NCI-H446 treated with DMSO at 0.1 percent for 48 hours (cell line): Measurements from ENCODE around the gene TAS2R46.
"Not testable (repeated sequence)": the region's sequence is repeated elsewhere in the genome, so short reads cannot be mapped to it uniquely, and the experiment has no call there.

Source experiments
- DNase-seq: peaks from one replicate; lab custom pipeline; 2025; lab: John Stamatoyannopoulos, UW

Gene TAS2R46, protein sequence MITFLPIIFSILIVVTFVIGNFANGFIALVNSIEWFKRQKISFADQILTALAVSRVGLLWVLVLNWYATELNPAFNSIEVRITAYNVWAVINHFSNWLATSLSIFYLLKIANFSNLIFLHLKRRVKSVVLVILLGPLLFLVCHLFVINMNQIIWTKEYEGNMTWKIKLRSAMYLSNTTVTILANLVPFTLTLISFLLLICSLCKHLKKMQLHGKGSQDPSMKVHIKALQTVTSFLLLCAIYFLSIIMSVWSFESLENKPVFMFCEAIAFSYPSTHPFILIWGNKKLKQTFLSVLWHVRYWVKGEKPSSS

DNA sequence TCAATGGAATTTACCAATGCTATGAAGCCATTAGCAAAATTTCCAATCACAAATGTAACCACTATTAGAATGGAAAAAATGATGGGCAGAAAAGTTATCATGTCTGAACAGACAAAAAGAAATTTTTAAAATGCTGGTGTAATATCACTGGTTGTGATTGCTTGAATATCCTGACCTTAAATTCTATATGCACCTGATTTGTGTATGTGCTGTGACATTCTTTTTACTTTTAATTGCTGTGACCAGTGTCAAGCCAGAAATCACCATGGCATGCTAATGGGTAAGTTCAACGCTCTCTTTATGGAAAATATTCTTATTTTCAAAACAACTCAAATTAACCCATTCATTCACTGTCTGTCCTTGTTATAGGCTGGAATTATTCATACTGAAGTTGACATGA is at the start of gene TAS2R46:
Gene TAS2R46 (minus strand): TSS at position 101 of the 400 bp plus-strand sequence. CDS start 0 bp downstream, at position 101.
- not testable (repeated sequence) for DNase-seq

GRCh38 chr12:11111213-11111612 is 49.1 kb upstream of the TAS2R46 start:
- not testable (repeated sequence) for DNase-seq

DNA sequence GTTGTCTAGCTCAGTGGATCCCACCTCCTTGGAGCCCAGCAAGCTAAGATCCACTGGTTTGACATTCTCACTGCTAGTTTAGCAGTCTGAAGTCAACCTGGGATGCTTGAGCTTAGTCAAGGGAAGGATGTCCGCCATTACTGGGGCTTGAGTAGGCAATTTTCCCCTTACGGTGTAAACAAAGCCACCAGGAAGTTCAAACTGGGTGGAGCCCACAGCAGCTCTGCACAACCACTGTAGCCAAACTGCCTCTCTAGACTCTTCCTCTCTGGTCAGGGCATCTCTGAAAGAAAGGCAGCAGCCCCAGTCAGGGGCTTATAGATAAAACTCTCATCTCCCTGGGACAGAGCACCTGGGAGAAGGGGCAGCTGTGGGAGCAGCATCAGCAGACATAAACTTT is 46.8 kb upstream of the TAS2R46 start:
- no peak for DNase-seq

- DNase-seq = no peak
Observed at GRCh38 chr12:11107719-11108118, 45.6 kb upstream of the TAS2R46 start.

DNA sequence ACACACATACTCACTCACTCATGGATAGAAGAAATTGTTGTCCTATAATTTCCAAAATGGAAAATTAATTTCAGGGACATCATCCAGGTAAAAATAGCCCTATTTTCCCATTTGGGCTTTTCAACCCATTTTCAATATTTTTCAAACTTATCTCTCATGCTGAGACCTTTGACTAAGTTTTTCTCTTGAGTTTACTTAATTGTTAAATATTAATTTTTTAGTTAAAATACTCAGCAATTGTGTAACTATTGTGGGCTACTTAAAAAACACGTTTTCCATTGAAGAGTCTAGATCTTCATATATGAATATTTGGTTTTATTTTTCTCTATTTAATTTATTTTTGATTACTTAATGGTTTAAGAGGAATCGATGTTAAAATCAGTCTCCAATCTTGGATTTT is 44.2 kb upstream of the TAS2R46 start:
- no peak for DNase-seq

GRCh38 chr12:11105546-11105945 is 43.5 kb upstream of the TAS2R46 start:
- no peak for DNase-seq

- not testable (repeated sequence) for DNase-seq
Observed at GRCh38 chr12:11094910-11095309, 32.8 kb upstream of the TAS2R46 start.

- no peak for DNase-seq
Observed at GRCh38 chr12:11092128-11092527, 30.0 kb upstream of the TAS2R46 start, which contains the start of gene TAS2R43. TSS of gene TAS2R43 (minus strand) at chr12:11092313. CDS start at chr12:11092229, 84 bp downstream.

DNA sequence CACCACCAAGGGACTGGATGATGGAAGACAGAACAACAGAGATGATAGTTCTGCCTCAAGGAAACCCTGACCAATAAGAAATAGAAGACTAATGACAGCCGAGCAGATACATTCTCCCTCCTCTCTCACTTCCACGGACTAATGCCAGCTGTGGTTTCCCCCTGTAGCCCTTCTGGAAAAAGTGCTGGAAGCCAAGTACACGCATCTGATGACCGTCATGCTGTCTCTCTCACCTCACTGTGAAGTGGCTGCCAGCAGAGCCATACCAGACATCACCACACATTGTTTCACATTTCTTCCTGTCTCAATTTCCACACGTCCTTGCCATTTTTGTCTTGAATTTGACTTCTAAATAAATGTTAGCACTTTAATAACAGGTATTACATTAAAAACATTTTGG is 27.2 kb upstream of the TAS2R46 start:
- DNase-seq = no peak

- DNase-seq = no peak
Observed at GRCh38 chr12:11085419-11085818, 23.3 kb upstream of the TAS2R46 start.

DNA sequence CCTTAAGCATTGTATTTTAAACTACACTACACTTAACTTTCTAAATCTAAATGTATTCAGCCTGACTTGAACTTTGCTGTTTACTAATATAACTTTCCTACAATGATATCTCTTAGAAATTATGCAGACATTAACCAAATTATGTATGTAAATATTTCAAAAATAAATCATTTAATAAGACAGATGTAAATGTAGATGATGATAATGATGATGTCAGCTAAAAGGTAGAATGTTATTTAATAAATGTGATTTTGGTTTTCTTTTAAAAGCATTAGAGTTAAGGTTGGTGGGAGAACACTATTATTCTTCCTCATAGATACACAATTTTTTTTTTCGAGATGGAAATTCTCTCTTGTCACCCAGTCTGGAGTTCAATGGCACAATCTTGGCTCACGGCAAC is 19.9 kb upstream of the TAS2R46 start:
- DNase-seq = no peak

- no peak for DNase-seq
Observed at GRCh38 chr12:11078246-11078645, 16.2 kb upstream of the TAS2R46 start.

DNA sequence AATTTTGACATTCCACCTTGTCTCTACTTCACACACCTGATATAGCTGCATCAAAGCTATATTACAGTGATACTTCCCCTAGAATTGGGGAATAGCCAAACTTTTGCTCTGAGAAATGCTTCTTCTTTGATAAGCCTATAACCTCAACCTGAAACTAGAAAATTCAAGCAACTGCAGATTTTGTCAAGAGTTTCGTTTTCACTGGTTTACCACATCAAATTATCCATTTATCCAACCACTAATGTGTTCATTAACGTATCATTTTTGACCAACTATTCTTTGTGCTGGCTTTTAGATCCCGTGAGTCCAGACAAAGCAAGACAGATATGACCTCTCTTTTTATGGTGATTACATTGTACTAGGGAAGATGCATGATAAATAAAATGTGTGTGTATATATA is 13.5 kb upstream of the TAS2R46 start:
- DNase-seq = no peak

DNA sequence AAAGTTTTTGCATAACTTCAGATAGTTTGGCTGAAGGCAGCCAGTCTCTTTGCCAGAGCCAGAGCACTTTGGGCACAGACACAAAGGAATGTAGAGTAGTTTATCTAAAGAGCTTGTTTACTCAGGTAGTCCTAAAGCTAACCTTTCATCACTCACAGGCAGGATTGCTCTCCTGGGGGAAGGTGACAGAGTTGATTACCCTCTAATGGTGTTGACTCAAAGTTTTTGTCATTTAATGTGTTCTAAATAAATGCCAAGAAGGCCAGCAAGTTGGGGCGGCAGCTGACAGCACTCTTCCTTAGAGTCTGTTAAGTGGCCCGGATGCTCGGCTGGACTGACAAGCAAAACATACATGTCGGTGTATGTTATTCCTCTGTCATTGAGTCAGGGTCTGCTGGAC is 9.3 kb upstream of the TAS2R46 start:
- no peak for DNase-seq

DNA sequence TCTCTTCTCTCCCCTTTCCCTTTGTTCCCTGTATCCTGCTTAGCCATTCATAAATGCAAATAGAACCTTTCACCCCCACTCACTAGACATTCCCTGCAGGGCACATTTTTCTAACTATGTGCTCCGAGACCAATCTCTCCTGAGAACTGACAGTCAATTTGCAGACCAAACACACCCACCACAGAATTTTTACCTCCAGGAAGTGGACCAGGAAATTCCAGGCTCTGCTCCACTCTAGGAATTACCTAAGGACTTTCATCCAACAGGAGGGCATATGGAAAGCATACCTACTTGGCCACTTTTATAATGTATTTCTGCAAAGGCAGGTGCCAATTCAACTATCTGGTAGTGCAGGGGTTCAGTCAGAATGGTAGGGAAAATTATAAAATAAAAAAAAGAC is 8.9 kb upstream of the TAS2R46 start:
- DNase-seq = no peak

- DNase-seq = no peak
Observed at GRCh38 chr12:11069854-11070365, 7.8 kb upstream of the TAS2R46 start.

- peak; percentile 40 for DNase-seq
Observed at GRCh38 chr12:11067514-11067913, 5.4 kb upstream of the TAS2R46 start.

- DNase-seq = no peak
Observed at GRCh38 chr12:11059784-11060183, 2.3 kb downstream of the TAS2R46 start.

- DNase-seq = no peak
Observed at GRCh38 chr12:11059041-11059440, 3.1 kb downstream of the TAS2R46 start.

GRCh38 chr12:11055306-11055705 is 6.8 kb downstream of the TAS2R46 start:
- DNase-seq = no peak

GRCh38 chr12:11049806-11050531 is 12.1 kb downstream of the TAS2R46 start:
- DNase-seq = not testable (repeated sequence)

GRCh38 chr12:11041366-11041765 is 20.7 kb downstream of the TAS2R46 start:
- not testable (repeated sequence) for DNase-seq

DNA sequence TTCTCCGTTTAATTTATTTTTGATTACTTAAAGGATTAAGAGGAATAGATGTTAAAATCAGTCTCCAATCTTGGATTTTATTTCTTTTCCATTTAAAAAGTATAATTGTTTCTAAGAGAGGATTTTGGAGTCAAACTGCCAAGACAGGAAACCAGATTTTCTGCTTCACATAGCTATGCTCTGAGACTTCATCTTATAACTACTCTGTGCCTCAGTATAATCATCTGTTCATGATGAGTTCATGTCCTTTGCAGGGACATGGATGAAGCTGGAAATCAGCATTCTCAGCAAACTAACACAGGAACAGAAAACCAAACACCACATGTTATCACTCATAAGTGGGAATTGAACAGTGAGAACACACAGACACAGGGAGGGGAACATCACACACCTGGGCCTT is 21.9 kb downstream of the TAS2R46 start:
- DNase-seq = no peak
